ENCODE data around the gene GRIK1. TPM values are rescaled to one million over a fixed set of nuclear protein-coding genes. Genes with fewer than 3 reads are reported as not detected.
"Not testable (repeated sequence)": the region's sequence is repeated elsewhere in the genome, so short reads cannot be mapped to it uniquely, and the experiment has no call there.

The GRIK1 gene
- total RNA-seq, 4 donors from 2014 or later = 0.44 to 4.1 (median 2.6) TPM

- H3K4me3 ChIP-seq = no peak overlapping the region
- H3K4me1 ChIP-seq = no peaks in the 10 kb centered on the region
- H3K36me3 ChIP-seq = no peaks in the 10 kb centered on the region
- no peaks in the 10 kb centered on the region for H3K9me3 ChIP-seq
- no peaks in the 10 kb centered on the region for H3K27me3 ChIP-seq
- DNase-seq (ENCODE audit: low spot score in 2 of 2) = no peak
- TF ChIP-seq EP300 (IDR thresholded peaks at IDR 0.05) (no peak), CTCF (IDR thresholded peaks at IDR 0.05) (no peak), POLR2A (IDR thresholded peaks at IDR 0.05) (no peak)
- WGBS, 2 donors = 88 to 92% methylated on average over 3 of the region's 3 CpGs
- no peak overlapping the region for H3K27ac ChIP-seq
Observed at GRCh38 chr21:29973258-29973657, 33.5 kb upstream of the GRIK1 start.

- DNase-seq (ENCODE audit: low spot score in 2 of 2) = no peak
- 79 to 82% methylated on average over 11 of the region's 11 CpGs for WGBS, 2 donors
- Histone ChIP-seq H3K4me3 (no peak overlapping the region), H3K9me3 (no peaks in the 10 kb centered on the region), H3K27ac (no peak overlapping the region), H3K27me3 (no peaks in the 10 kb centered on the region), H3K36me3 (no peaks in the 10 kb centered on the region), H3K4me1 (no peaks in the 10 kb centered on the region)
- TF ChIP-seq POLR2A (IDR thresholded peaks at IDR 0.05) (no peak), EP300 (IDR thresholded peaks at IDR 0.05) (no peak), CTCF (IDR thresholded peaks at IDR 0.05) (no peak)
Observed at GRCh38 chr21:29961291-29962027, 21.7 kb upstream of the GRIK1 start.

GRCh38 chr21:29958551-29958950, 18.8 kb upstream of the GRIK1 start:
- Histone ChIP-seq H3K27ac (no peak overlapping the region), H3K9me3 (no peaks in the 10 kb centered on the region), H3K4me3 (no peak overlapping the region), H3K27me3 (no peaks in the 10 kb centered on the region), H3K36me3 (no peaks in the 10 kb centered on the region), H3K4me1 (no peaks in the 10 kb centered on the region)
- DNase-seq (ENCODE audit: low spot score in 2 of 2) = no peak
- no peak for TF ChIP-seq EP300 (IDR thresholded peaks at IDR 0.05)

- not testable (repeated sequence) for DNase-seq (ENCODE audit: low spot score in 2 of 2); H3K36me3 ChIP-seq; H3K27me3 ChIP-seq; H3K9me3 ChIP-seq; H3K4me1 ChIP-seq; H3K4me3 ChIP-seq; H3K27ac ChIP-seq
- 64 to 82% methylated on average over 2 of the region's 2 CpGs for whole genome bisulfite sequencing, 2 donors
Observed at GRCh38 chr21:29958035-29958434, 18.2 kb upstream of the GRIK1 start.

- Histone ChIP-seq H3K36me3 (no peaks in the 10 kb centered on the region), H3K9me3 (no peaks in the 10 kb centered on the region), H3K27me3 (no peaks in the 10 kb centered on the region), H3K27ac (no peak overlapping the region), H3K4me1 (no peaks in the 10 kb centered on the region), H3K4me3 (no peak overlapping the region)
- DNase-seq (ENCODE audit: low spot score in 2 of 2) = no peak
- WGBS, 2 donors = 89 to 91% methylated on average over 2 of the region's 2 CpGs
- TF ChIP-seq EP300 (IDR thresholded peaks at IDR 0.05) (no peak), CTCF (IDR thresholded peaks at IDR 0.05) (no peak), POLR2A (IDR thresholded peaks at IDR 0.05) (no peak)
Observed at GRCh38 chr21:29953690-29954089, 13.9 kb upstream of the GRIK1 start.

GRCh38 chr21:29953072-29953471, 13.3 kb upstream of the GRIK1 start:
- WGBS, 2 donors = 29 to 31% methylated on average over 4 of the region's 4 CpGs
- TF ChIP-seq POLR2A (IDR thresholded peaks at IDR 0.05) (no peak), EP300 (IDR thresholded peaks at IDR 0.05) (no peak), CTCF (IDR thresholded peaks at IDR 0.05) (no peak)

More at GRCh38 chr21:29953072-29953471, 13.3 kb upstream of the GRIK1 start:
- Histone ChIP-seq H3K9me3 (no peaks in the 10 kb centered on the region), H3K27me3 (no peaks in the 10 kb centered on the region), H3K4me3 (no peak overlapping the region), H3K27ac (no peak overlapping the region), H3K4me1 (no peaks in the 10 kb centered on the region), H3K36me3 (no peaks in the 10 kb centered on the region)
- DNase-seq (ENCODE audit: low spot score in 2 of 2) = no peak

Data from tibial nerve (tissue), 4 donors.